Effector CD8-positive, alpha-beta T cell (primary cell): ENCODE data around the gene ATP6V0D1.
A peak's percentile ranks its signal among the peaks of the same experiment; 100 is the strongest.
"Not testable (repeated sequence)": the region's sequence is repeated elsewhere in the genome, so short reads cannot be mapped to it uniquely, and the experiment has no call there.

Experiments used
- DNase-seq: peaks from one replicate; lab custom pipeline; 2025; lab: John Stamatoyannopoulos, UW

Gene ATP6V0D1

DNA sequence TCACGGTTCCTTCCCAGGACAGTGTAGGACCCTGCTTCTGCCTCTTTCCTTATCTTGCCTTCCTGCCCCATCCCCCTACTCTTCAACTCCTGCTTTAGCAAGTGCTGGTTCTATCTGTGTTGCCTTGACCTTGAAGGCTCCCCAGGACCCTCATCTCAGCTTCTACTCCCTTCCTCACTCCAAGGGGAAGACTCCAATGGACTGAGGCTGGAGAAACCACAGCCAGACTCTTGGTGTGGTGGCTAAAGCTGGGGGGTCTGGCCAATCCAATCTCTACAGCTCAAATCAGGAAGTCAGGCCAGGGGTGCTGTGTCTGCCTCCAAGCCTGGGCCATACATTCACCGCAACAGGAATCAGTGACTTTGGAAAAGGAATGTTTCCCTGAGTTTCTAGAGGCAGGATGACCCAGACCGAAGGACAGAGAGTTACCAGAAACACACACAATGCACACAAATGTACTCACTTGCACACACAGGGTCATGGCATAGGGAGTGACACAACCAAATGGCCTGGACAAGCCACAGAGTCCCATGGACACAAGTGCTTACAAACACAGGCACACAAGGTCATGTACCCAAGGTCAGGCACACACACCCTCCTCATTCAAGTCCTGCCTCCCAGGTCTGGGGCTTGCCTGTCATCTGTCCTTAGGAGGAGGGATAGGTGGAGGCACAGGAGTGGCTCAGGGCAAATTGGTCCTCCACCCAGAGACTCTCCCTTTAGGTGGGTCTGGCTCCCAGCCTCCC, 51.7 kb downstream of the ATP6V0D1 start:
- no peak for DNase-seq

DNA sequence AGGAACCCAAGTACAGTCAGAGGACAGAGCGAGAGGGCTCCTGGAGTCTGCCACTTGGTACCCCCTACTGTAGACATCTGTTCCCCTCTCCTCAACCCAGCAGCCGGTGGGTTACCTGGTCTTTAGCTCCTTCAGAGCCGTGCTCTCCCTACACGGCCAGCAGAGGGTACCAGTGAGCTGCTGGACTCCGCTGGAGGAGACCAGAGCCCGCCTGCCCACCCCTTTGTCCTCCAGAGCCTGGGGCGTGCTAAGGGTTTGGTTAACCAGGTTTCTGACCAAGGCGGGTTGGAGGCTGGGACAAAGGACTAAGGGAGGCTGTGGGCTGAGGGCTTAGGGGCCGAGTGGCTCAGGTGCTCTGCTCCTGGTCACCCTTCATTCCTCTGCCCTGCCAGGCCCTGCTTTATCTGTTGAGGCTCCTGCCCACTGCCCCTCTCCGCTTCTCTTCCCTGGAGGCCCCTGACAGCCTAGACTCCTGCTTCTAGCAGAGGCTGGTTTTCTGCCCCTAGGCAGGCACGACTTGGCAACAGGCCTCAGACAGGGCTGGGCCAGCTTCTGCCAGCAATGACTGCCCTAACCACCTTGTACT, 52.7 kb downstream of the ATP6V0D1 start:
- DNase-seq, result peak; percentile 14

DNA sequence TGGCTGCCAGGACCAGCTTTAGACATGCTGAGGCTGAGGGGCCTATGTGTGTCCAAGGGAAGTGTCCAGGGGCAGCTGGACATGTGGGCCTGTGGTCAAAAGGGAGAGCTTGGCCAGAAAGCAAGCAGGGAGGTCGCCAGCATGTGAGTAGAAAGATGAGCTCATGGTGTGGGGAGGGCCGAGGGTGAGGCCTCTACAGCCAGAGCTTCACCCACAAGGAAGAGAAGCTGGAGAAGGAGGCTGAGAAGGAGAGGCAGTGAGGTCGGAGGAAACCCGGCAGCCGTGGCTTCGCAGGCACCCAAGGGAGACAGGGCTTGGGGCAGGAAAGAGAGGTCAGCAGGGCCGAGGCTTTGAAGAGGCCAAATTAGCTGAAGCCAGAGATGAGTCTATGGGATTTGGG, 54.0 kb downstream of the ATP6V0D1 start:
- no peak for DNase-seq

DNA sequence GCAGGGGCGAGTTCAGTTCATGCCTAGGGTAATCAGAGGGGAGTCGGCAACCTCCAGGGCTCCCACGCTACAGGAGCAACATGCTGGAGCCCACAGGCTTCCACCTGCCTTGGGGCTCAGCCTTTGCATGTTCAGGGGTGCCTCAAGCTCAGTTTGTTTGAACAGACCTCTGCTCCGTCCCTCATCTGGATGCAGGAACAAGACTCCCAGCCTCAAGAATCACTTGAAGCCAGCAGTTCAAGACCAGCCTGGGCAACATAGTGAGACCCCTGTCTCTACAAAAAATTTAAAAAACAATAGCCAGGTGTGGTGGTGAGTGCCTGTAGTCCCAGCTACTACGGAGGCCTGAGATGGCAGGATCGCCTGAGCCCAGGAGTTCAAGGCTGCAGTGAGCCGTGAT, 54.9 kb downstream of the ATP6V0D1 start:
- no peak for DNase-seq

DNA sequence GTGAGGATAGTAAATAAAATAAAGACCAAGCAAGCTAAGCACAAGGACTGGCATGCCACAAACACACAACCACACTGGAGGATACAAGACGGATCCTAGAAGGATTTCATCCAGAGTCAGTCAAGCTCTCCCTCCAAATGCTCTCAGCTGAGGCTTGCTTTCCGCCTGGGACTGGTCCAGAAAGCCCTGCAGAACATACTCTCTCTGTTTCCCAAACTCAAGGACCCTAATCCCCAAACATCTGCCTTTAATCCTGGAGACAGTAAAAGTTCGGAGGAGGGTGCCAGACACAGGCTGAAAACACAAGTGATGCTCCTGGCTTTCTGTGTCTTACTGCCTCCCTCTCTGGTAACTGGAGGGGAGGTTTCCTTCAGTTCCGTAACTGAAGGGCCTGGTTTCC, 55.4 kb downstream of the ATP6V0D1 start:
- no peak for DNase-seq

DNA sequence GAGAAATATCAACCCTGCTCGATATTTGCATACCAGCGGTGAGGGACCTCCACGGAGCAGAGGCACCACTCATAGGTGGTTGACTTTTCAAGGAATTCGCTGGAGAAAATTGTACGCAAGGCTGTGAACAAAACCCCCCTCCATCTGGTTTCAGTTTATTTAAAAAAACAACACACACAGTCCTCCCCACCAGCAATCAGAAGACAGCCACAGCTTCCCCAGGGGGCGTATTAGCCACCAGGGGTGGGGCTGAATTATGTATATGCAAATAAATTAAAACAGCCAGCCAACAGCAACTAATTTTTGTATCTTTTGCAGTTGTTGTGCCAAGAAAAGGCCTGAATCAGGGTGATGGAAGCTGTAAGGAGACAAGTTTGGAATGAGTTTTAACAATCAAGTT, 55.9 kb downstream of the ATP6V0D1 start:
- no peak for DNase-seq

DNA sequence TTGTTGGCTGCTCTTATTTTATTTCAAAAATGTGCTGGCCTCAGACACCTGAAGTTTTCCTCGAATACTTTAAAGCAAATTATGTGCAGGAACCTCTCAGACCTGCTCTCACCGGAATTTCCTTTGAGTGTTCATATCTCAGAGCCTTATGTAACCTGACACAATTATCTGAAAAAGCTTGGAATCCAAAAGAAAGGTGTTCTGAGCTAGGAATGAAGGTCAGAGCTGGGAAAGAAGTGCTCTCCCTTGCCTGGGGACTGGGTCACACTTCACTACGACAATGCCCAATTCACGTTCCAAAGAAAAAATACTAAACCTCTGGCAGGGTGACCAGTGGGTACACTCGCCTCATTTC, 56.7 kb downstream of the ATP6V0D1 start:
- no peak for DNase-seq

DNA sequence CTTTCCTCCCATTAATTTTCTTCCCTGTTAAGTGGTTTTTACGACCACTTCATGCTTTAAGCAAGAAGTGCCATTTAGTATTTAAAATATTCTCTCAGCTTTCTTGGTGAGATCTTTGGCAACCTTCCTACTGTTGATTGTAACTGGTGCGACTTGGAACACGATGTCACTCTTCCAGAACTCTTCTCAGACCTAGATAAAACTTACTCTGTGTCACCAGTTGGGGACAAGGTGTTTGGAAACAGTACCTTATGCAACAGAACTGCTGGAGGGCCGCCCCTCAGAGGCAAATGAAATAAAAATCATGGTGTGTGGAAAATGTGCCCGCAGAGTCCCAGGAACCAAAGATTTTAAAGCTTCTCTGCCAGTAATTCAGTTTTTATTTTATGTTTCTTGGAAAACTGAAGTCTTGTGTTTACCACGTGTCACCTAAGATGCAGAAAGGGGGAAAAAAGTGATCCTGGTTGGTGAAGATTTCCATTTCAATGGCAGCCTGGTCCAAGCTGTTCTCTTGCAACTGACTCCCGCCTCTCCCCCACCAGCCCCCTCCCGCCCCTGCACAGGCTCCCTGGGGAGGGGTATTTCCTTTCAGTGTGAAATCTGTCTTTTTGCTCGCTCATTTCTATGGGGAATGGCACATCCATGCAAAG, 57.2 kb downstream of the ATP6V0D1 start:
- no peak for DNase-seq

DNA sequence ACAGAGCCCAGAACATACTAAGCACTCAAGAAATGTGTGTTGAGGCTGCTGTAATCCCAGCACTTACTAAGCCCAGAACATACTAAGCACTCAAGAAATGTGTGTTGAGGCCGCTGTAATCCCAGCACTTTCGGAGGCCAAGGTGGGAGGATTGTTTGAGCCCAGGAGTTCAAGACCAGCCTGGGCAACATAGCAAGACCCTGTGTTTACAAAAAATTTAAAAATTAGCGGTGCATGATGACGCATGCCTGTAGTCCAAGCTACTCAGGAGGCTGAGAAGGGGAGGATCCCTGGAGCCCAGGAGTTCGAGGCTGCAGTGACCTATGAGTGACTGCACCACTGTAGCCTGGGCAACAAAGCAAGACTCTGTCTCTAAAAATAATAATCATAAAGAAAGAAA, 57.9 kb downstream of the ATP6V0D1 start:
- DNase-seq, result no peak

DNA sequence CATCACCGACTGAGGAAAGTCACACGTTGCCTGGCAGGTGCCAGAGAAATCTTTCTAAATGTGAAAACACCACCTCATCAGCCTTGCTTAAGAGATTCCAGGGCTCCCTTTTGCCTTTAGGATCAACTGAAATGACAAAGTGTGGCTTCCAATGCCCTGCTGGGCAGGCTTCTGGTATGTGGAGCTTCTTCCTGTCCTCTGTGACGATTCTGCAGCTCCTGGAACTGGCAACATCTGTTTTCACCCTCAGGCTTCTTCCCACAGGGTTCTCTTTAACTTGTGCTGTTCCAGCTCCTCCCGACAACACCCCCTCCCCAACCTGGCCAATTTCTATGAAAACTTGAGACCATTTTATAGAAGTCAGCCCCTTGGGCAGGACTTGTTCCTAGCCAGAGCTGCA, 59.9 kb downstream of the ATP6V0D1 start:
- DNase-seq, result no peak

DNA sequence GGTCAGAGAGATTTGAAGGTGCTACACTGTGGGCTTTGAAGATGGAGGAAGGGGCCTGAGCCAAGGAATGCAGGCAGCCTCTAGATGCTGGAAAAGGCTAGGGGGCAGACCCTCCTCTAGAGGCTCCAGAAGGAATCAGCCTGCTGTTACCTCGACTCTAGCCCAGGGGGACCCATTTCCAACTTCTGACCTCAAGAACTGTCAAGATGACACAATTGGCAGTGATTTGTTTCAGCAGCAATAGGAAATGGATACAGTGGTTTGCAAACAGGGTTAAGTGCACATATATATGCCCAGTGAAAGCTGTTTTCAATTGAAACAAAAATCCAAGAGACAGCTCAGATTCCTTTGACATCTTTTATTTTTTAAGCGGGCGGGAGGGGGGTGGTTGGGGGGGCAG, 61.0 kb downstream of the ATP6V0D1 start:
- DNase-seq, result no peak

DNA sequence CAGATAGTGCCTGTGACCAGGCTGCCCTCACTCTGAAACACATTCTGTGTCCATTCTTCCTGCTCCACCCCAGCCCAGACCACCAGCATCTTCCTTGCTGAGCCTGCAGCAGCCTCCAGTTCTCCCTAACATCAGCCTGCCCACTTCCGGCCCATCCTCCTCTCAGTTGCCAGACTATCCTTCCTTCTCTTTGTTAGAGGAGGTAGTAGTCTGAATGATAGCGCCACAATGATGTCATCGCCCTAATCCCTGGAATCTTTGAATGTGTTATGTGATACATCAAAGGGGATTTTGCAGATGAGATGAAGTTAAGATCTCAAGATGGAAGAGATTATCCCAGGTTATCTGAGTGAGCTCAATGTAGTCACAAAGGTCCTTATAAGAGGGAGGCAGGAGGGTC, 61.5 kb downstream of the ATP6V0D1 start:
- no peak for DNase-seq

DNA sequence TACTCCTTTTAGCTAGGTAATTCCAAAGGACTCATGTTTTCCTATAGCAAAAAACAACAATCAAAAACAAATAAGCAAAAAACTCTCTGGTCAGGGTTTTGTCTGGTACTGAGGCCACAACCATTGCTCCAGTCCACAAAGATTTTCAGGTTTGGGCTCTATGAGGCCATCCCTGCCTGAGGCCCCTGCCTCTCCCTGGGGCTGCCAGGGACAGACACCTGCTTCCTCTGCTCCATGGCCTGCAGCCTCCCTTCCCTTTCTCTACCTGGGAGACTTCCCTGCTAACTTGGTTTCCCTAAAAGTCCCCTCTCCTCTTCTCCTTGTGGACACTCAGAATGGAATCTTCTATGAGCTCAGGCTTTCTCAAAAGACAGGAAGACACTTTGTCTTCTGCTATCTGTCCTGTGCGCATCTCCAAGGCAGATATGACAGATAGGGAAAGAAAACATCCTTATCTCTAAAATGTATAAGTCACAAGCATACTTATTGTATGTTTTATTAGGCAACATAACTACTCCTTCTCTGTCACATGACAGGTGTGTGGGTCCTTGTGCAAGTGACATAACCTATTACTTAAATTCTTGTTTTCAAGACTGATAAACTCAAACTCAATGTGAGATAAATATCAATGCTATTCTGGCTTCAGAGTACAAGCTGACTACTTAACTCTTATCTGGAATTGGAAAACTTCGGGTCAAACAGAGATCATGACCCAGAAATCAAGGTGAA, 63.5 kb downstream of the ATP6V0D1 start:
- no peak for DNase-seq

DNA sequence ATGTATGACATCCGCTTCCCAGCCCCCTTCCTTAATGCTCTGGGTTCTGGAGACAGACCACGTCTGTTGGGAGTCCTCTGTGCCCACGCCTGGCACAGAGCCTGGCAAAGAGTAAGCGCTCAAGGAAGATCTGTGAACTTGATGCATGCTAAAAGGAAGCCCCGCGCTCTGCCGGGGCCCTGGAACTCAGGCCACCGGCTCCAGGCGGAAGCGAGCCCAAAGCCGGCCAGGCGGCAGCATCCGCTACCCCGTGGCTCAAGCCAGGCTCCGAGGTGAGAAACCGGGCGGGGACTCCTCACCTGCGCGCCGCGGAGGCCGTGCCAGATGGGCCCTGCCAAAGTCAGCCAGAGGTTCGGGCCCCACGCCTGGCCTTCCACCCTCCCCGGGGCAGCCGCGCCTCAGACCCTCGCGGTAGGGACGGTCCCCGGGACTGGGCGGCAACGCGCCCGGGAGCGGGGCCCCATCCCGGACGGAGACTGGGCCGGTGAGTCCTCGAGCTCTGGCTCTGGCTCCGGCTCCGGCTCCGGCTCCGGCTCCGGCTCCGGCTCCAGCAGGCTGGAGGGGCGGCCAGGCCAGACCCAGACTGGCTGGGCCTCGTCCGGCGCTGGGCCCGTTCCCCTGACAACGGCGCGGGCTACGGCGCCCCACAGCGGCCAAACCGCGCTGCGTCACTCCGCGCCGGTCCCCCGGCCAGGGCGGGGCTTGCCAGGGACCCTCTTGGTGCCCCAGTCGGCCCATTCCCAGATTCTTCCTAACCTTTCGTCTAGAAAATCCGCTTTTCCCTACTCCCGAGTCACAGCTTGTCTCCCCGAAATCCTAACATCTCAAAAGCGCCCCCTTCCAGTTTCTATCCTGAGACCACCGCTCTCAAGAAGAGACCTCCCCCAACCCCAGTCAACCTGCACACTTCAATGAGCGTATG, 64.8 kb downstream of the ATP6V0D1 start, which contains the start of gene ZDHHC1:
TSS of gene ZDHHC1 (minus strand) at position 606 of the 922 bp plus-strand sequence. CDS start 8,702 bp downstream, outside the sequence.
- DNase-seq, result peak; percentile 4

DNA sequence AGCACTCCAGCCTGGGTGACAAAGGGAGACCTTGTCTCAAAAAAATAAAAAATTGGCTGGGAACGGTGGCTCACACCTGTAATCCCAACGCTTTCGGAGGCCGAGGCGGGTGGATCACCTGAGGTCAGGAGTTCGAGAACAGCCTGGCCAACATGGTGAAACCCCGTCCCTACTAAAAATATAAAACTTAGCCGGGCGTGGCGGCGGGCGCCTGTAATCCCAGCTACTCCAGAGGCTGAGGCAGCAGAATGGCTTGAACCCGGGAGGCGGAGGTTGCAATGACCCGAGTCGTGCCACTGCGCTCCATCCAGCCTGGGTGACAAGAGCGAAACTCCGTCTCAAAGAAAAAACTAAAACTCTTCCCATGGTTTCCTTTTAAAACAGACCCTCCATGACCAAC, 65.5 kb downstream of the ATP6V0D1 start:
- DNase-seq, result not testable (repeated sequence)

DNA sequence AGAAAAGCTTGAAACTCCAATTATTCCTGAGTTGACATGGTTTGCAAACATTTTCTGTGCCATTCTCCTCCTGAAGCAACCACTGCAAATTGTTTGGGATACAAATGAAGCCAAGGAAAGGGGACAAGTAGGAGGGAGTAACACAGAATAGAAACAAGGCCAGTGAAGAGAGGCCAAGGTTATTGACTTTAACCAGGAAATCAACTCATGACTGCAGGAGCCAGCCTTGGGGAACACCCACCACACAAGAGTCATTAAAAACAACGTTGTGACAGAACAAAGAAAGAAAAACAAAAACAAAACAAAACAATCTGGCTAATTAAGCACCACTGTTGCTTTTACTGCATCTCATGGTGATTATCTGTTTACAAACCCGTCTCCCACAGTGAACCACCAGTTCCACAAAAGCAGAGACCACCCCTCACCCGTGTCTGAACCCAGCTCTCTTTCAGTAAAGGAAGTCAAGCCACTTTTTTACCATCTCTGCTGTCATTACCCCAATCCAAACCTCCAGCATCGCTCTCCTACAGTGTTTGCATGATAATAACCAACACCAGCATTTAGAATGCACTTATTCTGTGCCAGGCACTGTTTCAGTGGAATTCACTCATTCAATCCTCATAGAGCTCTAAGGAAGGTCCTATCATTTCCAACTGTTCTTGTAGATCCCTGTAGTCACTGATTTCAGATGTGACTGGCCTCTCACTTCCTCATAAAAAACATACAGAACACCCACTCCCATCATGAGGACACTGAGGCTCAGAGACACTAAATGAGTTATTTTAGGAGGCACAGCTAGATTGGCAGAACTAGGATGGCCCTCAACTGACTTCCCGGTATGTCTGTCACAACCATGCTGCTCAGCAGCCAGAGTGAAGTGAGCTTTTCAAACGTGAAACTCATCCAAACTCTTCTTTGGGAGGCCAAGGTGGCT, 66.7 kb downstream of the ATP6V0D1 start:
- DNase-seq, result no peak

DNA sequence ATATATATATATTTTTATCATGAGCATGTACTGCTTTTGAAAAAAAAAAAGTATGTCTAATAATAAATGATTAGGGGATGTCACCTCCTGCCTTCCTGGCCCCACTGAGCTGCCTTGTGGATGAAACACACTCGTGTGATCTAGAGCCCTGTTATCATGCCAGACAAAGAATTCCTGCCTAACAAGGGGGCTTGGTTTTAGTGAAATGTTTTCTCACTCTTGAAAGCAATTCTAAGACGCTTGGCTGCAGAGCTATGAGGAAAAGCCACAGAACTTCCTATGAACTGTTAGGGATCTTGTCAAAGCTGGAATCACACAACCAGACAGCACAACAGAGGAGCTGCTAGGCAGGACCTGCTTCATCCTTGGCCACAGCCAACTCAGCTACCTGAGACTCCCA, 68.7 kb downstream of the ATP6V0D1 start:
- DNase-seq, result no peak

DNA sequence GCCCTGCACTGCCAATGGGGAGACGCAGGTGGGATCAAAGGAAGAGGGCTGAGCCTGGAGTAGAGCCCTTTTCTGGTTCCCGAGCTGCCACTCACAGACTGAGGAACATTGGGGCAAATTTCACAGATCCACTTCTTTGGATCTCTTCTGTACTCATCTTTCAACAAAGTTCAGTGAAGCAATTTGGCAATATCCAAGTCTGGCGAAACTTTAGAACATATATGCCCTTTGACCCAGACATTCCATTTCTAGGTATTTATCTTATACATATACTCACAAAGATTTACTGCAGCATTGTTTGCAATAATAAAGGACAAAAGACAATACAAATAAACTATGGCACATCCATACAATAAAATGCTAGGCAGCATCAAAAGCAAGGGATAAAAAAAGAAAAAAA, 69.6 kb downstream of the ATP6V0D1 start:
- no peak for DNase-seq

DNA sequence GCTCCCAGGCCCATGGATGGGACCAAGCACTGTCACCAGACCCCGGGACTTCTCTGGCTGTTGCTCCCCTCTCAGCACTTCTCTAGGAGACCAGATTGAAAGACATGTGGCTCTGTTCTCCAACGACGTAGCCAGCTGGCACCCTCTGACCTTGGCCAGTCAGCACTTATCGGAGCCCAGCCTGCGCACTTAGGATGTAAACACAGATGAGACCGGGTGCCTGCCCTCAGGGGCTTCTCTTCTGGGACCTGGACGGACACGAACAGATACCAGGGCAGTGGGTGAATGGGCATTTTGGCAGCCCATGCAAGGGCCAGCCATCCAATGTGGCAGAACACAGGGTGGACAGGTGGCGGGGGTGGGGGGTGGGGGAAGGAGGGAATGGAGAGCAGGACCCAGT, 71.3 kb downstream of the ATP6V0D1 start:
- DNase-seq, result no peak

DNA sequence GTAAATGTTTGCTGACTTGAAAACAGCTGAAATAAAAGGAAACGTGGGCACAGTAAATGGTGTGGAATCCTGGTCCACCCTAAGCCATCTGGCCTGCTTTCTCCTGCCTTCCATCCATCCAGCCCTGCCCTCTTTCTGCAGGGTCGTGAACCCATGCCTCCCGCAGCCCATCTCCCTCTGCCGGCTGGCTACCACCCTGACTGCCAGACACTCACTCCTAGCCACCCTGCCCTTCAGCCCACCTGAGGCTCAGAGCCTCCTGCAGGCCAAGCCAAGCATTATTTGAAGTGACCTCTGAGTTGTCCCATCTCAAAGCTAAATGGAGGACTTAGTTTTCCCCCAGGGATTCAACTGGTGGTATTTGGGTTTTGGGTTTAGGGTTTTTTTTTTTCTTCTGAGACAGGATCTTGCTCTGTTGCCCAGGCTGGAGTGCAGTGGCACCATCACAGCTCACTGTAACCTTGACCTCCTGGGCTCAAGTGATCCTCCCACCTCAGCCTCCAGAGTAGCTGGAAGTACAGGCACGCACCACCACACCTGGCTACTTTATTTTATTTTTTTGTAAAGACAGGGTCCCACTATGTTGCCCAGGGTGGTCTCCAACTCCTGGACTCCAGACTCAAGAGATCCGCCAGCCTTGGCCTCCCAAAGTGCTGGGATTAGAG, 73.0 kb downstream of the ATP6V0D1 start:
- no peak for DNase-seq
